Skeletal muscle satellite cell (primary cell): ENCODE measurements around the gene PRSS21.

Experiments
- H3K27me3 ChIP-seq: 2 replicates; pipeline ENCODE4 v1.7.0; 2013; ENCODE audit warnings: low read length; ENCODE audit not compliant: control insufficient read depth, insufficient read depth
- H3K36me3 ChIP-seq: 2 replicates; pipeline ENCODE4 v1.7.0; 2013; ENCODE audit warnings: mild to moderate bottlenecking, control low read depth, low read length; ENCODE audit not compliant: insufficient read depth
- H3K4me1 ChIP-seq: 2 replicates; pipeline ENCODE4 v1.7.0; 2013; ENCODE audit warnings: low read length; ENCODE audit not compliant: control insufficient read depth, insufficient read depth
- H3K4me2 ChIP-seq: 2 replicates; pipeline ENCODE4 v1.7.0; 2013; ENCODE audit warnings: mild to moderate bottlenecking, low read length
- H3K4me3 ChIP-seq: 2 replicates; pipeline ENCODE4 v1.7.0; 2013; ENCODE audit warnings: low read length
- H3K9ac ChIP-seq: 2 replicates; pipeline ENCODE4 v1.7.0; 2013; ENCODE audit warnings: mild to moderate bottlenecking, low read depth, low read length, moderate library complexity
- H3K9me3 ChIP-seq: replicated peaks from 2 replicates; pipeline ENCODE4 v1.7.0; 2013; ENCODE audit warnings: mild to moderate bottlenecking, control low read depth, low read length

The PRSS21 gene

GRCh38 chr16:2856686-2857450 is 39.8 kb downstream of the PRSS21 start:
- peaks cover 6% of the 10 kb centered on the region for H3K4me1 ChIP-seq
- H3K4me3 ChIP-seq: no peak overlapping the region
- no peak overlapping the region for H3K9ac ChIP-seq
- no peak overlapping the region for H3K4me2 ChIP-seq
- H3K36me3 ChIP-seq: no peaks in the 10 kb centered on the region
- H3K9me3 ChIP-seq: peaks cover 11% of the 10 kb centered on the region
- peaks cover 15% of the 10 kb centered on the region for H3K27me3 ChIP-seq

- no peak within 1 kb of the TSS for H3K4me3 ChIP-seq
- peaks cover 15% of the 10 kb centered on the region for H3K27me3 ChIP-seq
These were observed 40.6 kb downstream of the PRSS21 start, which contains the start of gene PRSS22 for GRCh38 chr16:2857451-2858244. Gene PRSS22, minus strand, starts transcription at chr16:2858170. Its CDS starts 66 bp downstream, at chr16:2858104.

GRCh38 chr16:2858245-2859025 is 41.4 kb downstream of the PRSS21 start:
- H3K4me2 ChIP-seq: no peak overlapping the region
- no peaks in the 10 kb centered on the region for H3K36me3 ChIP-seq
- H3K9me3 ChIP-seq: peaks cover 11% of the 10 kb centered on the region
- H3K9ac ChIP-seq: no peak overlapping the region
- peaks cover 15% of the 10 kb centered on the region for H3K27me3 ChIP-seq
- no peak overlapping the region for H3K4me3 ChIP-seq
- peaks cover 6% of the 10 kb centered on the region for H3K4me1 ChIP-seq

More at GRCh38 chr16:2857451-2858244, 40.6 kb downstream of the PRSS21 start, which contains the start of gene PRSS22:
- Histone ChIP-seq H3K36me3 (no peaks in the 10 kb centered on the region), H3K4me1 (peaks cover 6% of the 10 kb centered on the region), H3K9ac (no peak within 1 kb of the TSS), H3K9me3 (peaks cover 11% of the 10 kb centered on the region), H3K4me2 (peak within 1 kb of the TSS; percentile 59)

- Histone ChIP-seq H3K9ac (no peak overlapping the region), H3K4me3 (no peak overlapping the region), H3K4me1 (peaks cover 6% of the 10 kb centered on the region), H3K9me3 (peaks cover 5% of the 10 kb centered on the region), H3K36me3 (no peaks in the 10 kb centered on the region), H3K27me3 (peaks cover 15% of the 10 kb centered on the region), H3K4me2 (no peak overlapping the region)
These were observed 42.7 kb downstream of the PRSS21 start for GRCh38 chr16:2859686-2860265.

- peaks cover 6% of the 10 kb centered on the region for H3K4me1 ChIP-seq
These were observed 44.0 kb downstream of the PRSS21 start for GRCh38 chr16:2860826-2861567.

GRCh38 chr16:2865651-2866050 is 48.6 kb downstream of the PRSS21 start:
- no peaks in the 10 kb centered on the region for H3K36me3 ChIP-seq
- H3K4me2 ChIP-seq: no peak overlapping the region
- H3K9me3 ChIP-seq: peaks cover 5% of the 10 kb centered on the region
- no peaks in the 10 kb centered on the region for H3K27me3 ChIP-seq
- H3K4me3 ChIP-seq: no peak overlapping the region
- H3K9ac ChIP-seq: no peak overlapping the region
- H3K4me1 ChIP-seq: peaks cover 6% of the 10 kb centered on the region

More at GRCh38 chr16:2860826-2861567, 44.0 kb downstream of the PRSS21 start:
- peaks cover 5% of the 10 kb centered on the region for H3K9me3 ChIP-seq
- H3K27me3 ChIP-seq: peaks cover 15% of the 10 kb centered on the region
- H3K4me2 ChIP-seq: no peak overlapping the region
- no peaks in the 10 kb centered on the region for H3K36me3 ChIP-seq
- H3K9ac ChIP-seq: no peak overlapping the region
- H3K4me3 ChIP-seq: no peak overlapping the region

- Histone ChIP-seq H3K36me3 (no peaks in the 10 kb centered on the region), H3K9me3 (no peaks in the 10 kb centered on the region), H3K9ac (no peak overlapping the region), H3K4me1 (peaks cover 6% of the 10 kb centered on the region), H3K27me3 (no peaks in the 10 kb centered on the region), H3K4me2 (no peak overlapping the region), H3K4me3 (no peak overlapping the region)
These were observed 49.4 kb downstream of the PRSS21 start for GRCh38 chr16:2866431-2866830.

- no peaks in the 10 kb centered on the region for H3K9me3 ChIP-seq
- H3K4me1 ChIP-seq: peaks cover 6% of the 10 kb centered on the region
- H3K4me2 ChIP-seq: peak overlapping the region; percentile 89
- H3K9ac ChIP-seq: peak overlapping the region; percentile 93
- H3K36me3 ChIP-seq: no peaks in the 10 kb centered on the region
- H3K4me3 ChIP-seq: peak overlapping the region; percentile 82
- H3K27me3 ChIP-seq: no peaks in the 10 kb centered on the region
These were observed 50.6 kb downstream of the PRSS21 start for GRCh38 chr16:2867661-2867986.

- H3K9ac ChIP-seq: peak overlapping the region; percentile 93
- no peaks in the 10 kb centered on the region for H3K36me3 ChIP-seq
- H3K4me3 ChIP-seq: peak overlapping the region; percentile 82
- H3K4me2 ChIP-seq: peak overlapping the region; percentile 89
- H3K27me3 ChIP-seq: no peaks in the 10 kb centered on the region
- H3K9me3 ChIP-seq: no peaks in the 10 kb centered on the region
- peaks cover 6% of the 10 kb centered on the region for H3K4me1 ChIP-seq
These were observed 51.2 kb downstream of the PRSS21 start for GRCh38 chr16:2867987-2868789.
